GM19452 (cell line): ENCODE data around the gene RGS3.

Experiments used
- ATAC-seq: cut with Tn5 transposase; IDR thresholded peaks from one replicate; pipeline ENCODE4 v1.9.1; 2021; ENCODE audit not compliant: unreplicated experiment

RGS3 gene

DNA sequence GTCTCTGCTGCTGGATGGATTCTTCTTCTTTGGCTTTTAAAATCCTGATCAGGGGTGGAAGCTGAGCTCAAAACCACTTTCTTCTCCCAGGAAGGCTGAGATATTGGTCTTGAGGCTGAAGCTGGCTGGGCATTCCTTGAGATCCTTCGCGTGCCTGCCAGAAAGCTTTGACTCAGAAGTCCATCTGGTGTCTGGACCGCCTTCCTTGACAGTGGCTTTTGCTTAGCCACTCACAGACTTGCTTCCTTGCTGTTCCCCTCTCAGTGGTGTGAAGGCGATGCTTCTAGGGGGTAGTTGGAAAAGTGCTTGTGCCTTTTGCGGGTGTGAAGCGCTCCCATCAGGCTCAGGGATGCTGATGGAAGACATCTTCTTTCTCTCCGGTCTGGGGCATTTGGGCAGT, 45.9 kb downstream of the RGS3 start:
- ATAC-seq: no peak

DNA sequence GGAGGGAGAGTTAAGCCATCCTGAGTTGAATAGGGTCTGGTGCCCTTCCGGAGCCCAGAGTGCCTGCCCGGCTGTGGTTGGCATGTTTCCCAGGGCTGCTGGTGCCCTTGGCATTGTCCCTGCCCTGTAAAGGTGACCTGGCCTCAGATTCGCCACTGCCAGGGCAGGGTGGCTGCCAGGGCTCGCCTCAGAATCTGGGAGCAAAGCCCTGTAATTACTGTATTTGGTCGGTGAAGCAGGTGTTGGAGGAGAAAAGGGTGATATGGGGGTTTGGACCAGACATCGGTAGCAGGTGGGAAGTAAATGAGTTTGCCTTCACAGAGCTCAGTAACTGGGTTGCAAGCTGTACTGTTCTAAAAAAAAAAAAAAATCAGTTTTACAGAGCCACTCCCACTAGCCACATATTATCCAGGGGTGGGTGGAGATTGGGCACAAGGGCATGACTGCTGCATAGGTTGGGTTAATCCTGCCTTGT, 47.6 kb downstream of the RGS3 start:
- no peak for ATAC-seq

GRCh38 chr9:113511856-113512761, 48.6 kb downstream of the RGS3 start:
- ATAC-seq: peak; percentile 57

DNA sequence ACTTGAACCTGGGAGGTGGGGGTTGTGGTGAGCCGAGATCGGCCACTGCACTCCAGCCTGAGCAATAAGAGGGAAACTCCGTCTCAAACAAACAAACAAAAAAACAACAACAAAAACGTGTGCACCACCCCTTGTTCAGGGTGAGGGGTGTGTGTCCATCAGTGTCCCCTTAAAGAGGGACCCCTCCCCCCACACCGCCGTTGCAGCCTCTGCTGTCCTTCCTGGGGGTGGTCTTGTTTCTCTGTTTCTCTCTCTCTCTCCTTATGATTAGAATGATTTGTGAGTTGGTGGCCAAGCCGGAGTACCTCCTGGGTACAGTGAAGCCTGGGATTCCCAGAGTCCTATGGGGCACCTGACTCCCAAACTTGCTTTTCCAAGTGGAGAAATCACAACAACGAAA, 49.6 kb downstream of the RGS3 start:
- ATAC-seq: no peak

GRCh38 chr9:113513536-113513935, 50.0 kb downstream of the RGS3 start:
- no peak for ATAC-seq

DNA sequence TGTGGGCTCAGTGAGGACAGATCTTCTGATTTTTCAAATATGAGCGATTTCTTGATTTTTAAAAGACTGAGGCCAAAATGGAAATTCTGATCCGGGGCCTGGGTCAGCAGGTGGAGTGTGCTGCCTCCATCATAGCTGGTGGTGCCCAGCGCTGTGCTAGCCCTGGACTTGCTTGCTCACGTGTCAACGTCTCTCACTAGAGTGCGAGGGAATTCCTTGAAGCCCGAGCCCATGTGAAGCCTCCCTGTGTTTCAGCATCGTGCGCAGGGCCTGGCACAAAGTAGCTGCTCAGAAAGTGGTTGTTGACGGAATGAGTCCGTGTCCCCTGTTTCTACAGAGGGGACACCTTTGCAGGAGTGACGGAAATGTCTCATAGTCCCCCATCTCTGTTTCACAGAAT, 50.5 kb downstream of the RGS3 start:
- no peak for ATAC-seq

GRCh38 chr9:113514748-113515147, 51.2 kb downstream of the RGS3 start:
- no peak for ATAC-seq

- no peak for ATAC-seq
Measured at GRCh38 chr9:113515862-113516261, 52.3 kb downstream of the RGS3 start.

DNA sequence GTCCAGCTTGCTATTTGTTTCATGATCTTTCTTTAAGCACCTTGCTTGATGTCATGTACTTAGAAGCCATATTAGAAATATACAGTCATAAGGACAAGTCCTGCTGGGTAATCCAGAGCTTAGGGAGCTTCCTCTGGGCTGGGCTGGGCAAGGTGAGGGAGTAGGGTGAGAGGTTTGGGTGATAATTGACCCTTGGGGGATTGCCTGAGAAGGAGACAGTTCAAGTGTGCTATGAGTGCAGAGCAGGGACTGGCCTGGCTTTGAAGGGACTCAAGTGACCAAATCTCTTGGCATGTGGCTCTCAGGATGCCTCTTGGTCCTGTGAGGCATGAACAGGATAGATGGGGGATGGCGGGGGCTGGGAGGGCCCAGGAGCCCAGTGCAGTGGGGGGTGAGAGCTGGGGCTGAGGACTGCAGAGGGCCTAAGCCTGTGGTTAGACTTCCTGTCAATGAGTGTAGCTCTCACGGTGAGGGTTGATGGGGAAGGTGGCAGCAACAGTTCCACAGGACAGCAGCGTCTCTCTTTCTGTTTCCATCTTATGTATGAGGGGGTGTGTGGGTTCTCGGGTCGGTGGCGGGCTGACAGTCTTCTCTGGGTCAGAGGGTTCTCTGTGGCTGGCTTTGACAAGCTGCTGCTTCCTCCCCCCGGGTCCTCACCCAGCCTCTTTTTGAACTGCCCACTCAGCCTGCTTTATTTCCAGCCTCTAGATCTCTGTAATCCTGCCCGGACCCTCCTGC, 53.5 kb downstream of the RGS3 start:
- ATAC-seq: peak; percentile 87

- ATAC-seq: no peak
Measured at GRCh38 chr9:113519426-113520108, 56.0 kb downstream of the RGS3 start.

DNA sequence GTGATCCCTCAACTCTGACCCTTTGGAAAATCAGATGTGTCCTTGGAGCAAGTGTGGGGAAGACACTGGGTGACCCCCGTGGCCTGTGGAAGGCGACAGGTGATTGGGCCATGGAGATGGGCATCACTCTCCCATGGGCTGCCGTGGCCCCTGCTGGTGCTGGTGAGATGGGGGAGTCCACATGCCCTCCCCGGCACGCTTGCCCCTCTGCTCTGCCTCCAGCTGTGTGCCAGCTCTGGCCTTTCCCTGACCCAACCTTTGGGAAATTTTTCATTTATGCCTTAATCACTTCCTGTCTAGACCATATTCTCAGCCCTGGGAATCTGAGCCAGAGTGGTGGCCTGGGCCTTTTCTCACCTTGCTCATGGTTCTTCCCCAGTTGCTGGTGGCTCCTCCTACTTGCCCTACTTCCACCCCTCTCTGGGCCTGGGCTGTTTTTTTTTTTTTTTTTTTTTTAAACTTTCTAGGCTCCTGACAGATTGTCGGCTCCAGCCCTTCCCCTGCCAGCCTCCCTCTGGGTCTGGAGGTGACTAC, 56.6 kb downstream of the RGS3 start:
- no peak for ATAC-seq

DNA sequence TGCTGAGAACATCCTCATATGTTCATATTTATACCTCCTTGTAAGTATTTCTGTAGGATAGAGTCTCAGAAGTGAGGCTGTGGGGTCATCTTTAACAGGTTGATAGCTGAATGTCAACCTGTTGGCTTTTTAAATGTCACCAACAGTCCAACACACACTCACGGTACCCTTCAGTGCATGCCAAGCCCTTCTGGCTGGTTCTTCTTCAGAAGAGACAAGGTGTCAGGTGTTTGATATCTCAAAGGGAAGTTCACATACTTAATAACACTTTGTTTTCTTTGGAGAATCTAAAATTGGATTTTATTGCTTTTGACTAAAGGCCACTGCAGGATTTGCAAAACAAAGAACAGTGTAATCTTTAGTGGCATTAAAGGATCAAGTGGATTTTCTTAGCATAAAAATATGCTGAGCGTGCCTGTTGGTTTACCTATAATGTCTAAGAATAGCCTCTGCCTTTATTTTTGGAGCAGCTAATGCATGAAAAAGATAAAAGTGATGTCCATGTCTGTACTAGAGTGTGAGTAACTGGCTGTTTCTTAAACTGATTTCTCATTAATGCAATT, 58.2 kb downstream of the RGS3 start:
- no peak for ATAC-seq

GRCh38 chr9:113522419-113522818, 58.9 kb downstream of the RGS3 start:
- no peak for ATAC-seq

GRCh38 chr9:113522858-113523257, 59.3 kb downstream of the RGS3 start:
- ATAC-seq: peak; percentile 2

DNA sequence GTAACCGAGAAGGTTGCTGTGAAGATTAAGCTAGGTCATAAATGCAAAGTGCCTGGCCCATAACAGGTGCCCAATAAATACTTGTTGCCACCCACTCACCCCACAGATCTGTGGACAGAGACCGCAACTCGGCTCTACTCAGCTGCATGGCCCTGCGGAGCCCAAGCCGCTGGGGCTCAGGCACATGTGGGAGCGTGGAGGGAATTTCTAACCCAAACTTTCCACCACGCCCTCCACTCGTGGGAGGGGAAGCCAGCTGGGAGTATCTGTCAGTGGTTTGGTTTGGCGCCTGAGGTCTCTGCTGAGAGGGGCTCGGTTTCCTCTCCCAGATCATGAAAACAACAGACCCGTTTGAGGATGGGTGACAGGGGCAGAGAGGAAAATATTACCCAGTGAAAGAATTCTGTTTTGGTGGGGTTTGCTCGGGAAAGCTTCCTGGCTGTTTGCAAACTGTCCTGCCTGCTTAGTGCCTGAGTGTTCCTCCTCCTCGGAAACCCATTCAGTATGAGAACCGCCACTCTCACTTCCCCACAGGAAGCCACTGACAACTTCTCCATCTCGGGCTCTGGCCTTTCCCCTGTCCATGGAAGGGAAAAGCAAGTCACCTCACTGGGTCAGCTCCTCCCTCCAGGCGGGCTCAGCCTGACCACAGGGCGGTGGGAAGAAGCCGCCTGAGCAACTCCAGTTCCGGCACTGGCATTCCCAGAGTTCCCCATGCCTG, 60.1 kb downstream of the RGS3 start:
- peak; percentile 89 for ATAC-seq

GRCh38 chr9:113524468-113524867, 60.9 kb downstream of the RGS3 start:
- ATAC-seq: no peak

DNA sequence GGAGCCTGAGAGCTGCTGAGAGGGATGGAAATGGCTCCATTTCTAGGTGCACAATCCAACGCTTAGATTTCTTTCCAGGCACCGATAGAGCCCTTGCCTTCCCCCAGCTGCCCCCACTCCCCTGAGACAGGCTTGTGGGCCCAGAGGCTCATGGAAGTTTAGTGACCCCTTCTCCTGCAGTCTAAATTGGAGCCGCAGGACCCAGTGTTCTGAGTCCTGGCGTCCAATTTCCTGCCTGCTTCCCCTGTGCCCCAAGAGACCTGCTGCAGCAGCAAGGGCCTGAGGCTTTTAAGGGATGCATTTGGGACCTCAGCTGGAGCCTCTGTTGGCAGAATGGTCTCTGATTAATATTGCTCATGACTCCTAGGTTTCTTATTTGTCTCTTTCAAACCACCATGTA, 61.7 kb downstream of the RGS3 start:
- ATAC-seq: no peak

- no peak for ATAC-seq
Measured at GRCh38 chr9:113525831-113526230, 62.3 kb downstream of the RGS3 start.

DNA sequence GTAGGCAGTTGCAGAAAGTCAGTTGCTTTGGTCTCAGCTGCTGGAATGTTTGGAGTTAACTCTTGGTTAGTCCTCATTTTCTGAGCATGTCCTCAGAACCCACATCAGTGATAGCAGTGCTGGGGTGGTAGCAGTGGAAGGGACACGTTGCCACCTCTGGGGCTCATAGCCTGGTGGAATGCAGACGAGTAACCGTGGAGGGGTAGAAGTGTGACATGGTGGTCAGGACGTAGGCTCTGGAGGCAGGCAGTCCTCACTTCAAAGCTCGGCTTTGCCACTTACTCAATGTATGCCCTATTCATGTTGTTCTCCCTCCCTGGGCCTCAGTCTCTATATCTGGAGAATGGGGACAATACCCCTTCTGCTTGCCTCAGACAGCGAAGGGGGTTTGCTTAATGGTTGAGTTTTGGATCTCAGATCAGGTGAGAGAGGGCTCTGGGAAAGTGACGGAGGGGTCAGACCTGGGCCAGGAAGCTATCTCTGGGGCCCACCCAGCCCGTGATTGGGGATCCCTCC, 62.8 kb downstream of the RGS3 start:
- no peak for ATAC-seq

- no peak for ATAC-seq
Measured at GRCh38 chr9:113526841-113527240, 63.3 kb downstream of the RGS3 start.
